HG02970 (cell line): Measurements from ENCODE around the gene HMGXB4.
"Not testable (repeated sequence)": the region's sequence is repeated elsewhere in the genome, so short reads cannot be mapped to it uniquely, and the experiment has no call there.

Experiments
- ATAC-seq: cut with Tn5 transposase; IDR thresholded peaks from one replicate; pipeline ENCODE4 v1.9.1; 2021; ENCODE audit warnings: mild to moderate bottlenecking, moderate library complexity, moderate number of reproducible peaks; ENCODE audit not compliant: unreplicated experiment, low FRiP score

Gene HMGXB4, protein sequence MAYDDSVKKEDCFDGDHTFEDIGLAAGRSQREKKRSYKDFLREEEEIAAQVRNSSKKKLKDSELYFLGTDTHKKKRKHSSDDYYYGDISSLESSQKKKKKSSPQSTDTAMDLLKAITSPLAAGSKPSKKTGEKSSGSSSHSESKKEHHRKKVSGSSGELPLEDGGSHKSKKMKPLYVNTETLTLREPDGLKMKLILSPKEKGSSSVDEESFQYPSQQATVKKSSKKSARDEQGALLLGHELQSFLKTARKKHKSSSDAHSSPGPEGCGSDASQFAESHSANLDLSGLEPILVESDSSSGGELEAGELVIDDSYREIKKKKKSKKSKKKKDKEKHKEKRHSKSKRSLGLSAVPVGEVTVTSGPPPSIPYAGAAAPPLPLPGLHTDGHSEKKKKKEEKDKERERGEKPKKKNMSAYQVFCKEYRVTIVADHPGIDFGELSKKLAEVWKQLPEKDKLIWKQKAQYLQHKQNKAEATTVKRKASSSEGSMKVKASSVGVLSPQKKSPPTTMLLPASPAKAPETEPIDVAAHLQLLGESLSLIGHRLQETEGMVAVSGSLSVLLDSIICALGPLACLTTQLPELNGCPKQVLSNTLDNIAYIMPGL

DNA sequence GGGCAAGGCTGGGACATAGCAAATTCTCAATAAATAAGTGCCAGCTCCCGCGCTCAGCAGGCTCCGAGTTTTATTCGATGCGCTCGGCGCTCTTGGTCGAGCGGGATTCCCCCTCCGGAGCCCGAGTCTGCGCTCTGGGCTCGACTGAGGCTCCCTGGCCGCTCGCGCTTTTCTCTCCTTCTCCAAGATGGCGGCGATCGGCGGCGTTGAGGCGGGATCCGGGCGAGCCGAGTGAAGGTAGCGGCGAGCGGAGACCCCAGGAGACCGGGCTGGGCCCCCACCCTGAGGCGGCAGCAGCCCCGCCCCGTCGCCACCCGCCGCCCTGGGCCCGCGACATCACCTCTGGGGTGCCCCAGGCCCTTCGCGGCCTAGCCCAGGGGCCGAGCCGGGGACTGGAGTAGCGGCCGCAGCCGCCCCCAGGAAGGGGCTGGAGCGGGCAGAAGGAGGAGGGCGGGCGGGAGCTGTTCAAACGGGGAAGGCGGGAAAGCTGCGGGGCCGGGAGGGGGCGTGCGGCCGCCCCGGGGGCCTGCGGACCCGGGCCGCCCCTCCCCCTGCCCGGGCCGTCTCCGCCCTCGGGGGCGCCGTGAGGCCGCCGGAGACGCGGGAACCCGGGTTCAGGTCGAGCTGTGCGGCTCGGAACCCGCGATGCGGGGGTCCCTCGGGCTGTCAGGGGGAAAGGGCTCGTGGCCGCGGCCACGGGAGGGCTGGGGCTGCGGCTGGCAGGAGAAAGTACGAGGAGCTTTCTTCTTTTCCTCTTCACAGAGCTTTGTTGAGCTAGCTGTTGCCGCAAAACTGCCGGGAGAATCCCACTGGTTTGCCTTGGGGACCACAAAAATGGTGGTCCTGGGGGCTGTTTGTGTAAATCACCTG, at the start of gene HMGXB4:
HMGXB4 (plus strand) TSS at position 173 of the 870 bp plus-strand sequence. CDS start 4,898 bp downstream, outside the sequence.
- peak; percentile 88 for ATAC-seq

- ATAC-seq: no peak
Measured at GRCh38 chr22:35208003-35208402, 49.3 kb upstream of the HMGXB4 start.

- ATAC-seq: no peak
Measured at GRCh38 chr22:35209203-35209602, 48.1 kb upstream of the HMGXB4 start.

DNA sequence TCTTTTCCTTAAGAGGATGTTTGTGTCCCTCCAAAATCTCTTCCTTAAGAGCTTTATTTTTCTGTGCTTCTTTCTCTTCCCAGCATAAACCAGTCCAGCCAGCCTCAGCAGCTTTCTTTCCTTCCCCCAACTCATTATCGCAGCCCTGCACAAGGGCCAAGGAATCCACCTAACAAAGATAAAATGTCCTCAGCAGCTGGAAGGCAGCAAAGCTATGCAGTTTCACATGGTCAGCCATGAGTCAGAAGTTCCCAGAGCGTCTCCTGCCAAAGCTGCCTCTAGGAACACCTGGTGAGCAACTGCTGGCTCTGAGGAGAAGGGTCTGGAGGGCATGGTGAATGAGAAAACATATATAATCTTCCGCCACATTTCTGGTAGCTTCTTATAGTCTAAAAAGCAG, 45.3 kb upstream of the HMGXB4 start:
- no peak for ATAC-seq

DNA sequence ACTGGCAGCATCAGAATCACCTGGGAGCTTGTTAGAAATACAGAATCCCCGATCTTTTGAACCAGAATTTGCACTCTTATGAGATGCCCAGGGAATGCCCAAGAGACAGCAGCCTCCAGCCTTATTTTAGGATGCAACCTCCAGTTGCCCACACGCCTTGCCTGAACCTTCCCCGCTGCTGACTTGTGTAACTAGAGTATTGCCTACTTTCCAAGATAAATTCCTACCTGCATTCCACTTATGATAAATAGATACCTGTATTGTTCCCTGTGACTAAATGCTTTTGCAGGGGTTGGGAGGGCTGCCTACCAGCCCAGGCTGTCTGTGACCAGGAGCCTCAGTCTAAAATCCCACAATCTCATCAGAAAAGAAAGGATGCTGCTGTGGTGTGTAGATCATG, 44.3 kb upstream of the HMGXB4 start:
- ATAC-seq: no peak

DNA sequence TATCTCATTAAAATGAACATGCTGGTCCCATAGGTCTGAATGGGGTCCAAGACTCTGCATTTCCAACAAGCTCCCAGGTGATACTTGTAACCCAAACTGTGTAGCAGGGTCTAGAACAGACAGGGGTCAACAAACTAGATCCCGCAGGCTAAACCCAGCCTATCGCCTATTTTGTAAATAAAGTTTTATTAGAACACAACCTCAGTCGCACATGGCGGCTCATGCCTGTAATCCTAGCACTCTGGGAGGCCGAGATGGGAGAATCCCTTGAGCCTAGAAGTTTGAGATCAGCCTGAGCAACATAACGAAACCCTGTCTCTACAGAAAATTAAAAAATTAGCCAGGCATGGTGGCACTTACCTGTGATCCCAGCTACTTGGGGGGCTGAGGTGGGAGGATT, 42.3 kb upstream of the HMGXB4 start:
- no peak for ATAC-seq

- no peak for ATAC-seq
Measured at GRCh38 chr22:35215993-35216392, 41.3 kb upstream of the HMGXB4 start.

- no peak for ATAC-seq
Measured at GRCh38 chr22:35217527-35217926, 39.8 kb upstream of the HMGXB4 start.

- ATAC-seq: no peak
Measured at GRCh38 chr22:35218079-35218478, 39.2 kb upstream of the HMGXB4 start.

DNA sequence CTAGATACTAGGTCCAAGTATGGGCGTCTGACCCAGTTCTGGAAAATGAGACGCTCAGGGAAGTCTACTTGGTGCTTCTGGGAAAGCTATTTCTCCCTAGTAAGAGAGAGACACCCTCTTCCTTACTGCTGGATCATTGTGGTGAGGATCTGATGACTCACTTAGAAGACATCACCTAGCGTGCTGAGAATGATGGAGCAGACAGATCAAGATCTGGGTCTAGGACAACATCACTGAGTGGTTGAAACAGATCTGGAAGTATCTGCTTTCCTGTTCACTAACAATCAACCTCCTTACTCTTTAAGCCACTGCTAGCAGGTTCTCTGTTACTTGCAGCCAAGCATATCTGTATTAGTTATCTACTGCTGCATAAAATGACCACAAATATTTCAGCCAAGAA, 38.3 kb upstream of the HMGXB4 start:
- no peak for ATAC-seq

GRCh38 chr22:35220221-35220620, 37.1 kb upstream of the HMGXB4 start:
- ATAC-seq: no peak

DNA sequence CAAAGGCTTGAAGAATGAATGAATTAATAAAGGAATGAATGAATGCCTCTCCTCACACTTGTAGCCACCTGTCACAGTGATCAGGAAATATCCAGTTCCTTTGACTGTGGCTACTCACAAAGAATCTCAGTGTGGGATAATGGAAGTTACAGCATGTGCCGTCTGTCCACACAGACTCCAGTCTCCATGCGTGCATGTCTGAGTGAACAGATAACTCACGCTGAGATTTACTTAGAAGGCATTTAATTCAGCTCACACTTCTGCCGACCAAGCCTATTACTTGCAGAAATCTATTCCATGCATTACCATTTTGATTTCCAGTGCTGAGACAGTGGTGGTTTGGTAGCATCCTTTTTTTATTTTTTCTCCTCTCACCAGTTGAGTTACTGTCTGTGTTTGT, 32.3 kb upstream of the HMGXB4 start:
- ATAC-seq: no peak

DNA sequence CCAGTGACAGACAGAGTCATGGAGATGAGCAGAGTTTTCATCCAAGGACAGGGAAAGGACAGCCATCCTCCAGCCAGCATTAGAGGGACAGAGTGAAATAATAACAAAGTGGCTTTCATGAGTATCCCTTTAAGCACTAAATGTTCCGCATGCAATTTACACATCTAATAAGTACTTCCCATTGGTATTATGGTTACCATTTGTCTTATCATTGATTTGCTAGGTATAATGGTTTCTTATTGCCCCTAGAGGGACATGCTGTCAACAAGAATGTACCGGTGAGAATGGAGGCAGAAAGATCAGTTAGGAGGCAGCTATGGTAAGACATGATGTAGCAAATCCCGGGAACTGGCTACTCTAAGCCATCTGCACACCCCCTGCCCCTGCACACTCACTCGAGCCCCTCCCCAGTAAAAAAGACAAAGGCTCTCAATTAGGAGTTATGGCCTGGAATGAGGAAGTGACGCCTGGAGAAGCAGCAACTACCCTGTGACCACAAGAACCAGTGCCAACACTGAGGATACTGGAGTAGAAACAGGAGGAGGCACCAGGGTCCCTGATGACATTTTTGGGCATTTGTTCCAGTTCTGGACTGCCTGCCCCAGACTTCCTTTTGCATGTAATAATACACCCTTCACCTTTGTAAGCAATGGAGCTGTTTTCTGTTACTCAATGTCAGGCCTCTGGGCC, 30.2 kb upstream of the HMGXB4 start:
- no peak for ATAC-seq

- no peak for ATAC-seq
Measured at GRCh38 chr22:35229865-35230264, 27.4 kb upstream of the HMGXB4 start.

- no peak for ATAC-seq
Measured at GRCh38 chr22:35230417-35230816, 26.9 kb upstream of the HMGXB4 start.

GRCh38 chr22:35230839-35231584, 26.3 kb upstream of the HMGXB4 start:
- no peak for ATAC-seq

DNA sequence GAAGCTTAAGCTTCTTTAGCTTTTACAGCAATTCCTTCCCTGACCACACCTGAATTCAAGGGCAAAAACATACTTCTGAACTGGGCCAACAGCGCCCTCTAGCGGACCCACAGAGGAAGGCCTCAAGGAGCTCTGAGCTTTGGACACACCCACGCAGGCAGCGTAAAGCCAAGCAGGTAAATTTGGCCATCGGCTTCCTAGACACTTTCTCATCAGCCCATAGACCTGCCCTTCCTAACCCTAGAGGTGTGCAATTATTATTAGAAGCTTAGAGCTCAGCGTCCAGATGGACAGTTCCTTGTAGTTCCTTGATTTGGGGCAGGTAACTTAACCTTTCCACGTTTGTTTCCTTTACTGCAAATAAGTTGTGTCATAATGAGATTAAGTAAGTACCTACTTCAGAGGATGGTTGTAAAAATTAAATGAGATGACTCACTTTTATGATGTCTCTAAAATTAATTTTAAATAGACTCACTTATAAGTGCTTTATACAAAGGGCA, 25.7 kb upstream of the HMGXB4 start:
- ATAC-seq: no peak

DNA sequence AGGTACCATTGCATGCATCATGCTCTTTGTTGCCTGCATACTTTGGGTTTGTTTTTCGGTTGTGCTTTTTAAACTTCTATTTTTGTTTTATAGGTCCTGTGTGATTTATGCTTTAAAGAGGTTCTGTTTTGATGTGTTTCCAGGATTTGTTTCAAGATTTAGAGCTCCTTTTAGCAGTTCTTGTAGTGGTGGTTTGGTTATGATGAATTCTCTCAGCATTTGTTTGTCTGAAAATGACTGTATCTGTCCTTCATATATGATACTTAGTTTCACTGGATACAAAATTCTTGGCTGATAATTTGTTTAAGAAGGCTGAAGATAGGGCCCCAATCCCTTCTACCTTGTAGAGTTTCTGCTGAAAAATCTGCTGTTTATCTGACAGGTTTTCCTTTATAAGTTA, 18.5 kb upstream of the HMGXB4 start:
- ATAC-seq: not testable (repeated sequence)

DNA sequence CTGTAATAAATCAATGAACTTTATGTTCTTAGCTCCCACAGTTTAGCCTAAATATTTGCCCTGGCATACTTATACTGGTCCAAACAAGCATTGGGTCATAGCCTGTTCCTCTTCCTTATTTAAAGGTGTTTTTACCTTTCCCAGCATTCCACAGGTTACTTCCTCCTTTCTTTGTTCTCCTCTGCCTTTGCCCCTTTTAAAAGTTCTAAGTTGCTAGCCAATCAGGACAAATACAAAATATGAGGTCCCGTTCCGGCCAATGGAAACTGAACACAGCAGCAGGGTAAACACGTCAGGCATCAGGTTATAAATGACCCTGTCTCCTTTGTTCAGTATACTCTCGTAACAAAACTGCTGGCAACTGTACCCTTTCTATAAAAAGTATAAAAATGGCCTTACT, 12.8 kb upstream of the HMGXB4 start:
- ATAC-seq: not testable (repeated sequence)

GRCh38 chr22:35250156-35250555, 7.1 kb upstream of the HMGXB4 start:
- ATAC-seq: no peak
